ENCODE data around the gene ETFBKMT.
"Not testable (repeated sequence)": the region's sequence is repeated elsewhere in the genome, so short reads cannot be mapped to it uniquely, and the experiment has no call there.

Gene ETFBKMT

DNA sequence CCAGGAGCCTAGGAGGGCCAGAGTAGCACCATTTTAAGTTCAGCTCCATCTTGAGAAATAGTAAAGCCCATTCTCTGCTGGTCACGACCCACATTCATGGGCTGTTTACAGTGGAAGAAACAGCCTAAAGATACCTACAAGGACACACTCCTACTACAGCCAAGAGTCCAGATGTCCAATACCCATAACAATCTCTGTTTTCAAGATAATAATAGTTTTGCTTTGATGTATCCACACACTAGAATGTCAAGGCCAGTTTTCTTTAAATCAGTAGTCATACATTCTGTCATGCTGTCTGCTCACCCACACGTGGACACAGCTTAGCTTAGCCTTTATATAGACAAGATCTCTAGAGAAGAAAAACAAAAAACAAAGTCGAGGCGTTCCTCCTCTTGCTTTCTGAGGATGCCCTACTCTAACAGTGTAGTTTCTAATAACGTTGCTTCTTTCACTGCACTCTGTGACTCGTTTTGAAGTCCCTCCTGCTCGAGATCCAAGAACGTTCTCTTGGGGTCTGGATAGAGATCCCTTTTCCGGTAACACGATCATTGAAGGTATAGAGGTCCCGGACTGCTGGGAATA lies 17.9 kb upstream of the ETFBKMT start:
- no peak overlapping the region for H3K4me3 Mint-ChIP-seq
- no peaks in the 10 kb centered on the region for H3K36me3 Mint-ChIP-seq (ENCODE audit: low read depth)
- H3K27me3 Mint-ChIP-seq = no peaks in the 10 kb centered on the region
- H3K27ac Mint-ChIP-seq = no peak overlapping the region
- DNase-seq = no peak
- H3K4me1 Mint-ChIP-seq (ENCODE audit: low read depth) = peaks cover under 1% of the 10 kb centered on the region
- H3K9me3 Mint-ChIP-seq = no peaks in the 10 kb centered on the region

- H3K4me3 Mint-ChIP-seq = no peak overlapping the region
- H3K9me3 Mint-ChIP-seq = no peaks in the 10 kb centered on the region
- H3K27me3 Mint-ChIP-seq = no peaks in the 10 kb centered on the region
- DNase-seq = no peak
- no peak overlapping the region for H3K27ac Mint-ChIP-seq
- no peaks in the 10 kb centered on the region for H3K4me1 Mint-ChIP-seq (ENCODE audit: low read depth)
- H3K36me3 Mint-ChIP-seq (ENCODE audit: low read depth) = no peaks in the 10 kb centered on the region
These were observed 15.0 kb upstream of the ETFBKMT start for GRCh38 chr12:31644536-31644935.

DNA sequence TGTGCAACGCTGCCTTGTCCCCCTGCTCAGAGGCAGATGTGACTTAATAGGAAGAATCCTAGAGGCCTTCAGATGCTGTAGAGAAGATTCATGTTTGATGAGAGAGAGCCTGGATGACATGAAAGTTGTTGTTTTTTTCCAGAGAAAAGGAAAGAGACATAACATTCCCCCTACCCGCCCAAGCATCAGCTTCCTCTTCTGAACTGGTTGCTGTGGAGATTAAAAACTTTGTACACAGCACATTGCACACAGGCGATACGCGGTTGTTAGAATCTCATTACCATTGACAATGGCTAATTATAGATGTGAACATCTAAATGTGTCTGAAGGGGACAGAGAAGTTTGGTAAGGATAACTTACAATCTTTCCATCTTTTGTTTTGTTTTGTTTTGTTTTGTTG lies 13.6 kb upstream of the ETFBKMT start:
- H3K27ac Mint-ChIP-seq = no peak overlapping the region
- H3K4me1 Mint-ChIP-seq (ENCODE audit: low read depth) = no peaks in the 10 kb centered on the region
- no peaks in the 10 kb centered on the region for H3K9me3 Mint-ChIP-seq
- no peaks in the 10 kb centered on the region for H3K36me3 Mint-ChIP-seq (ENCODE audit: low read depth)
- H3K4me3 Mint-ChIP-seq = no peak overlapping the region
- H3K27me3 Mint-ChIP-seq = no peaks in the 10 kb centered on the region
- no peak for DNase-seq

- H3K4me3 Mint-ChIP-seq = no peak overlapping the region
These were observed 12.4 kb upstream of the ETFBKMT start for GRCh38 chr12:31647086-31647491.

GRCh38 chr12:31650918-31651317 lies 8.6 kb upstream of the ETFBKMT start:
- DNase-seq = no peak
- H3K27me3 Mint-ChIP-seq = no peaks in the 10 kb centered on the region
- H3K4me1 Mint-ChIP-seq (ENCODE audit: low read depth) = peaks cover 12% of the 10 kb centered on the region
- no peaks in the 10 kb centered on the region for H3K9me3 Mint-ChIP-seq
- H3K27ac Mint-ChIP-seq = no peak overlapping the region
- no peaks in the 10 kb centered on the region for H3K36me3 Mint-ChIP-seq (ENCODE audit: low read depth)
- H3K4me3 Mint-ChIP-seq = no peak overlapping the region

More at GRCh38 chr12:31647086-31647491, 12.4 kb upstream of the ETFBKMT start:
- Mint-ChIP-seq H3K27me3 (no peaks in the 10 kb centered on the region), H3K9me3 (no peaks in the 10 kb centered on the region), H3K36me3 (ENCODE audit: low read depth) (no peaks in the 10 kb centered on the region), H3K4me1 (ENCODE audit: low read depth) (no peaks in the 10 kb centered on the region), H3K27ac (no peak overlapping the region)
- no peak for DNase-seq

GRCh38 chr12:31651893-31652521 lies 7.5 kb upstream of the ETFBKMT start:
- H3K27me3 Mint-ChIP-seq = no peaks in the 10 kb centered on the region
- H3K36me3 Mint-ChIP-seq (ENCODE audit: low read depth) = no peaks in the 10 kb centered on the region
- H3K4me3 Mint-ChIP-seq = no peak overlapping the region
- H3K27ac Mint-ChIP-seq = no peak overlapping the region
- H3K9me3 Mint-ChIP-seq = no peaks in the 10 kb centered on the region
- DNase-seq = no peak
- peaks cover 12% of the 10 kb centered on the region for H3K4me1 Mint-ChIP-seq (ENCODE audit: low read depth)

DNA sequence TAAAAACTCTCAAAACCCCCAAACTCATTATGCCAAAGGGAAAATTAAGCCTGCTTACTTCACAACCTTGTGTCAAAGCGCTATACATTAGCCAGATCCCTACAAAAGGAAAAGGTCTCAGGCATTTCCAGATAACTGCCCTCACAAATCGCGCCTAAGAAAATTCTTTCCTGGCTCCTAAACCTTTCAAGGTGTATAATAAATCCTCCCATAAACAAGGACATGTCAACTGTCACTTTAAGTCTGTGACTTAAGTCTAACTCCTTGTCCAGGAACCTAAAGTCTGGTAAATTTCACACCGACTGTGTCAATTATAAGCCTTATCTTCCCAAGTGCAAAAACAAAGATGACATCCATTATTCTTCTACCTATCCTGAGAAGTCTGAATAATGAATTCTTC lies 4.3 kb upstream of the ETFBKMT start:
- H3K36me3 Mint-ChIP-seq (ENCODE audit: low read depth) = peaks cover 2% of the 10 kb centered on the region
- H3K27me3 Mint-ChIP-seq = no peaks in the 10 kb centered on the region
- no peak for DNase-seq
- H3K27ac Mint-ChIP-seq = no peak overlapping the region
- H3K9me3 Mint-ChIP-seq = no peaks in the 10 kb centered on the region
- peaks cover 23% of the 10 kb centered on the region for H3K4me1 Mint-ChIP-seq (ENCODE audit: low read depth)
- no peak overlapping the region for H3K4me3 Mint-ChIP-seq

DNA sequence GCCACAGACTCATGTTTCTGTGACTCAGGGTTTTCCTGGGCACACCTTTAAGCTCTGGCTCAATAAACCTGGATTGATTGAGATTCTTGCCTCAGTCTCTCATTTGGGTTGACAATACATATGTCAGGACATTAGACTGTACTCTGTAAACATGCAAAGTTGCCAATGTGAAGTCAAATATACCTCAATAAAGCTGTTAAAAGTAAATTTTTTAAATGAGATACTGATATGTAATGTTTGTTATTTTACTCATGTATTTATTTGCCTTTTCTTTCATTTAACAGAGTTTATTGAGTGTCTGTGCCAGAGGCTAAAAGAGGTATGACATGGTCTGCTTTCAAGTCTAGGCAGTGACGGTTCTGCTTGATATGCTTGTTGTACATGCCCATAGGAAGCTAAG lies 3.7 kb upstream of the ETFBKMT start:
- Mint-ChIP-seq H3K9me3 (no peaks in the 10 kb centered on the region), H3K4me1 (ENCODE audit: low read depth) (peaks cover 26% of the 10 kb centered on the region), H3K4me3 (no peak overlapping the region), H3K27me3 (no peaks in the 10 kb centered on the region), H3K27ac (no peak overlapping the region), H3K36me3 (ENCODE audit: low read depth) (peaks cover 2% of the 10 kb centered on the region)
- no peak for DNase-seq

- Mint-ChIP-seq H3K27ac (peak overlapping the region; percentile 83), H3K27me3 (no peaks in the 10 kb centered on the region), H3K36me3 (ENCODE audit: low read depth) (peaks cover 2% of the 10 kb centered on the region), H3K4me1 (ENCODE audit: low read depth) (peaks cover 15% of the 10 kb centered on the region), H3K4me3 (peak overlapping the region; percentile 93), H3K9me3 (no peaks in the 10 kb centered on the region)
- DNase-seq = no peak
These were observed 909 bp upstream of the ETFBKMT start for GRCh38 chr12:31658471-31659086.

- no peak overlapping the region for H3K4me3 Mint-ChIP-seq
- H3K27me3 Mint-ChIP-seq = no peaks in the 10 kb centered on the region
- DNase-seq = no peak
- peaks cover 15% of the 10 kb centered on the region for H3K4me1 Mint-ChIP-seq (ENCODE audit: low read depth)
- H3K9me3 Mint-ChIP-seq = peaks cover 4% of the 10 kb centered on the region
- no peak overlapping the region for H3K27ac Mint-ChIP-seq
- H3K36me3 Mint-ChIP-seq (ENCODE audit: low read depth) = peaks cover 2% of the 10 kb centered on the region
These were observed 2.8 kb downstream of the ETFBKMT start for GRCh38 chr12:31662176-31662849.

GRCh38 chr12:31663576-31663975 lies 4.1 kb downstream of the ETFBKMT start:
- Mint-ChIP-seq H3K4me1 (ENCODE audit: low read depth) (peaks cover 10% of the 10 kb centered on the region), H3K36me3 (ENCODE audit: low read depth) (peaks cover 4% of the 10 kb centered on the region), H3K27ac (no peak overlapping the region), H3K27me3 (no peaks in the 10 kb centered on the region), H3K4me3 (no peak overlapping the region), H3K9me3 (peaks cover 4% of the 10 kb centered on the region)
- no peak for DNase-seq

DNA sequence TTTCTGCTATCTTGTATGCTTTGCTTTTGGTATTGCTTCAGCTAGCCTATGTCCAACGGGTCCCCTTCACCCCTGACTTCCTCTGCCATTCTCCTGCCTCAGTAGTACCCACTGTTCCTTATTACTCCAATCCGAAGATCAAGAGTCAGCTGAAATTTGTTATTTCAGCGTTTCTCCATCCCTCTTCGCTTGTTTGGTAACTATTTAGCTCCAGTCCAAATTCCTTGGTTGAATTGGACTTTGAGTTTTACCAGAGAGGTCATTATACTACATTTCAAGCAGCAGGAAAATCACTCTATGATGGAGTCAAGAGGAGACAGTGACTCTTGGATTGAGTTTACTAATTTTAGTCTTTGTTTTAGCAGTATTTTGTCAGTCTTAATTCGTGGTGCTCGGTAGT lies 4.5 kb downstream of the ETFBKMT start:
- H3K27me3 Mint-ChIP-seq = no peaks in the 10 kb centered on the region
- no peak for DNase-seq
- no peak overlapping the region for H3K4me3 Mint-ChIP-seq
- H3K36me3 Mint-ChIP-seq (ENCODE audit: low read depth) = peaks cover 9% of the 10 kb centered on the region
- peaks cover 8% of the 10 kb centered on the region for H3K9me3 Mint-ChIP-seq
- H3K27ac Mint-ChIP-seq = no peak overlapping the region
- peaks cover 9% of the 10 kb centered on the region for H3K4me1 Mint-ChIP-seq (ENCODE audit: low read depth)

- Mint-ChIP-seq H3K4me1 (ENCODE audit: low read depth) (no peaks in the 10 kb centered on the region), H3K27me3 (no peaks in the 10 kb centered on the region), H3K4me3 (no peak overlapping the region), H3K36me3 (ENCODE audit: low read depth) (peaks cover 35% of the 10 kb centered on the region), H3K9me3 (peaks cover 14% of the 10 kb centered on the region), H3K27ac (no peak overlapping the region)
- no peak for DNase-seq
These were observed 9.5 kb downstream of the ETFBKMT start for GRCh38 chr12:31669020-31669419.

- not testable (repeated sequence) for H3K4me1 Mint-ChIP-seq (ENCODE audit: low read depth); DNase-seq; H3K4me3 Mint-ChIP-seq; H3K27ac Mint-ChIP-seq; H3K27me3 Mint-ChIP-seq
- H3K36me3 Mint-ChIP-seq (ENCODE audit: low read depth) = peaks cover 38% of the 10 kb centered on the region
- peaks cover 14% of the 10 kb centered on the region for H3K9me3 Mint-ChIP-seq
These were observed 10.1 kb downstream of the ETFBKMT start for GRCh38 chr12:31669582-31669981.

DNA sequence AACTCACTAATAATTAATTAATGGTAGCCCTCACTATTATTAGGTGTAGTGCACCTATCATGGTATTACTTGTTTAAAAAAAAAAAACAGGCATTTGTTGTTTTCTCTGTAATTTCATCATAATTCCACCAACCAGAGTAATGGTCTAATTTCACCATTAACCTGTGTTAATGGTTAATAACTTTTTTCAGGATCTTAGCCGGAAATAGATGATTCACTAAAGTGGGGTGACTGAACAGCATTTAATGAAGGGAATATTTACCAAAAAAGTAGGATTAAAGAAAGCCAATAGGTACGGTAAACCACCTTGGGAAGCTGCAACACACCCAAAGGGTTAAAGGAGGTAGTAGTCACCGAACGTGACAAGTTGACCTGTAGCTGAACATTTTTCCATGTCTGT lies 13.0 kb downstream of the ETFBKMT start:
- Mint-ChIP-seq H3K36me3 (ENCODE audit: low read depth) (peaks cover 42% of the 10 kb centered on the region), H3K4me1 (ENCODE audit: low read depth) (no peaks in the 10 kb centered on the region), H3K27me3 (no peaks in the 10 kb centered on the region), H3K4me3 (no peak overlapping the region), H3K27ac (no peak overlapping the region), H3K9me3 (peaks cover 10% of the 10 kb centered on the region)
- DNase-seq = no peak

Data from activated T-cell treated with anti-CD3 and anti-CD28 coated beads, Interleukin-2, amount 50 U/mL, for 24 hours (primary cell).